Measurements from ENCODE around the gene ITPK1. TPM values are rescaled to one million over a fixed set of nuclear protein-coding genes. Genes with fewer than 3 reads are reported as not detected.
"Not testable (repeated sequence)": the region's sequence is repeated elsewhere in the genome, so short reads cannot be mapped to it uniquely, and the experiment has no call there.

The ITPK1 gene
- total and polyA plus RNA-seq, 8 donors: 17.8 to 46.3 (median 28.9) TPM

DNA sequence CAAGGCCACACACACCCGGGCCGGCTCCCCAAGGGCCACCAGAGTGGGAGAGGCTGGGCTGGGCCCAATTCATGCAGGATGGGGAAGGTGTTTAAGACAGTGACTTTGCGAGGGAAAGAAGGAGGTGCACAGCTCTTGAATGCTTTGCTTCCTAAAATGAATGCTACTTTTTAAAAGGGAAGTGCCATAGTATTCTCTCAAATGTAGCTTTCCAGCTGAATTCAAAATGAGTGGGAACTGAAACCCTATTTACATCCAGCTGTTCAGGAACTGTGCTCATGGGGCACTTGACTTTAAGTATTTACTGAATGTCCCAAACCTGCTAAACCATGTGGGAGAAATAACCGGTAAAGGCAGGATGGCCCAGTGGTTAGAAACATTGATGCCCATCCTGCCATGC lies 7.6 kb downstream of the ITPK1 start:
- no peak for DNase-seq
- Histone ChIP-seq H3K4me1 (peaks cover 13 to 82% (median 42%) of the 10 kb centered on the region in 4 donors), H3K36me3 (peaks cover 0 to 5% (median 0%) of the 10 kb centered on the region in 4 donors), H3K27ac (no peak overlapping the region), H3K4me3 (no peak overlapping the region), H3K27me3 (no peaks in the 10 kb centered on the region), H3K9me3 (no peaks in the 10 kb centered on the region)
- intact Hi-C loops (cut with DNase I; ENCODE audit: low total_unique reads): no loop called here
- WGBS, 5 donors: 79 to 89% (median 88%) methylated on average over 3 to 4 of the region's 4 CpGs
- TF ChIP-seq EP300 (IDR thresholded peaks at IDR 0.05): no peak
- no peak for TF ChIP-seq POLR2AphosphoS5 (IDR thresholded peaks at IDR 0.05)
- TF ChIP-seq POLR2A (IDR thresholded peaks at IDR 0.05): no peak
- TF ChIP-seq, protein P1, sequence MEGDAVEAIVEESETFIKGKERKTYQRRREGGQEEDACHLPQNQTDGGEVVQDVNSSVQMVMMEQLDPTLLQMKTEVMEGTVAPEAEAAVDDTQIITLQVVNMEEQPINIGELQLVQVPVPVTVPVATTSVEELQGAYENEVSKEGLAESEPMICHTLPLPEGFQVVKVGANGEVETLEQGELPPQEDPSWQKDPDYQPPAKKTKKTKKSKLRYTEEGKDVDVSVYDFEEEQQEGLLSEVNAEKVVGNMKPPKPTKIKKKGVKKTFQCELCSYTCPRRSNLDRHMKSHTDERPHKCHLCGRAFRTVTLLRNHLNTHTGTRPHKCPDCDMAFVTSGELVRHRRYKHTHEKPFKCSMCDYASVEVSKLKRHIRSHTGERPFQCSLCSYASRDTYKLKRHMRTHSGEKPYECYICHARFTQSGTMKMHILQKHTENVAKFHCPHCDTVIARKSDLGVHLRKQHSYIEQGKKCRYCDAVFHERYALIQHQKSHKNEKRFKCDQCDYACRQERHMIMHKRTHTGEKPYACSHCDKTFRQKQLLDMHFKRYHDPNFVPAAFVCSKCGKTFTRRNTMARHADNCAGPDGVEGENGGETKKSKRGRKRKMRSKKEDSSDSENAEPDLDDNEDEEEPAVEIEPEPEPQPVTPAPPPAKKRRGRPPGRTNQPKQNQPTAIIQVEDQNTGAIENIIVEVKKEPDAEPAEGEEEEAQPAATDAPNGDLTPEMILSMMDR (IDR thresholded peaks at IDR 0.05): no peak

DNA sequence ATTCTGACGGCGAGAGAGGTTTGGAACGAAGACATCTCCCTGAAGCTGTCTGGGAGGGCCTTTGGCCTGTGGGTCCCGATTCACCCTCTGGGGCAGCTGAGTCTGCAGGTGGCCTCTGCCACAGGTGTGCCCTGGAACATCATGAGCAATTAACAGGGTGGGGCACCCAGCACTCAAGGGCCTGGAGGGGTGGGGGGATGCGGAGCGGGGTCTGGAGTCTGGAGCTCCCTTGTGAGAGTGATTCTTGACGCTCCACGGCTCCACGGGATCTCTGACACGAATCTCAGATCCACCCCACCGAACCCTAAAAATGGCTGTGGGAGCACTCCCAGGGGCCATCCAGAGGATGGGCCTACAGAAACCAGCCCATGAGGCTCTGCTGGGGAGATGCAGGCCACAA lies 8.3 kb downstream of the ITPK1 start:
- 80 to 96% (median 90%) methylated on average over 11 of the region's 11 CpGs for WGBS, 5 donors
- H3K9me3 ChIP-seq: no peaks in the 10 kb centered on the region
- H3K4me1 ChIP-seq: peaks cover 7 to 77% (median 38%) of the 10 kb centered on the region in 4 donors
- intact Hi-C loops (cut with DNase I; ENCODE audit: low total_unique reads): no loop called here
- TF ChIP-seq POLR2AphosphoS5 (IDR thresholded peaks at IDR 0.05) (no peak), POLR2A (IDR thresholded peaks at IDR 0.05) (no peak), EP300 (IDR thresholded peaks at IDR 0.05) (no peak)
- TF ChIP-seq, protein P1 (IDR thresholded peaks at IDR 0.05): no peak
- peaks cover 0 to 5% (median 0%) of the 10 kb centered on the region in 4 donors for H3K36me3 ChIP-seq
- no peaks in the 10 kb centered on the region for H3K27me3 ChIP-seq
- no peak overlapping the region for H3K4me3 ChIP-seq
- H3K27ac ChIP-seq: no peak overlapping the region
- DNase-seq: no peak

DNA sequence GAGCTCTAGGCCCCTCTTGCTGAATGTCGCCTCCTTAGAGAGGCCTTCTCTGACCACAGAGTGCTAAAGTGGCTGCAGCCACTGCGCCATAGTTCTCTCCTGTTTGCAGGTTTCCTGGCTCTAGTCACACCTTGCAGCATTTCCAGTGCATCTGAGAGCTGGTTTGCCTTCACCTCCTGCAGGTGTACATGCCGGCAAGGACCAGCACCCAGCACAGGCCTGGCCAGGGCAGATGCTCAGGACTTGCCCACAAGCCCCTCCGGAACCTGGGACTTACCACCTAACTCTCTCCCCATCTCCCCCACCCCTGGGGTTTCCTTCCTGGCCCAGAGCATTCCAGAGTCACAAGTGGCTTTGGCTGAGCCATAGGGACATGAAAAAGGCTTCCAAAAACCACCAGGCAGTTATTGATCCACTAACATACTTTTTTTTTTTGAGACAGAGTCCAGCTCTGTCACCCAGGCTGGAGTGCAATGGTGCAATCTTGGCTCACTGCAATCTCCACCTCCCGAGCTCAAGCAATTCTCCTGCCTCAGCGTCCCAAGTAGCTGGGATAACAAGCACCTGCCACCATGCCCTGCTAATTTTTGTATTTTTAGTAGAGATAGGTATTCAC lies 9.1 kb downstream of the ITPK1 start:
- TF ChIP-seq, protein P1 (IDR thresholded peaks at IDR 0.05): no peak
- TF ChIP-seq EP300 (IDR thresholded peaks at IDR 0.05) (no peak), POLR2AphosphoS5 (IDR thresholded peaks at IDR 0.05) (no peak), POLR2A (IDR thresholded peaks at IDR 0.05) (no peak)
- H3K4me1 ChIP-seq: peaks cover 7 to 74% (median 34%) of the 10 kb centered on the region in 4 donors
- no peak overlapping the region for H3K4me3 ChIP-seq
- no peaks in the 10 kb centered on the region for H3K9me3 ChIP-seq
- H3K27ac ChIP-seq: no peak overlapping the region
- H3K27me3 ChIP-seq: no peaks in the 10 kb centered on the region
- intact Hi-C loops (cut with DNase I; ENCODE audit: low total_unique reads): no loop called here
- H3K36me3 ChIP-seq: peaks cover 0 to 5% (median 0%) of the 10 kb centered on the region in 4 donors
- 87 to 94% (median 90%) methylated on average over 6 of the region's 6 CpGs for WGBS, 5 donors
- DNase-seq: no peak

DNA sequence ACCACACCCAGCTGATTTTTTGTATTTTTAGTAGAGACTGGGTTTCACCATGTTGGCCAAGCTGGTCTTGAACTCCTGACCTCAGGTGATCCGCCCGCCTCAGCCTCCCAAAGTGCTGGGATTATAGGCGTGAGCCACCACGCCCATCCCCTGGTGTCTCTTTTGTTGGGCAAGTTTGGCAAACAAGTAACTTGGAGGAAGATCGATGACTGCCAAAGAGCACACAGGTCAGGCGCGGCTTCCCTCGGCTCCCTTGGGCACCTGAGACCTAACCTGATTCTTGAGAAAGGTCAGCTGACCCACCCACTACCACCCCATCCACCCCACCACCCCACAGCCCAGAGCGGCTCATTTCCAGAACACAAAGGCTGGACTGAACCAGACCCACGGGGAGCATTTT lies 9.9 kb downstream of the ITPK1 start:
- H3K27me3 ChIP-seq; H3K9me3 ChIP-seq; intact Hi-C loops (cut with DNase I; ENCODE audit: low total_unique reads); H3K4me3 ChIP-seq; DNase-seq; H3K36me3 ChIP-seq; H3K27ac ChIP-seq: not testable (repeated sequence)
- peaks cover 7 to 68% (median 34%) of the 10 kb centered on the region in 4 donors for H3K4me1 ChIP-seq
- WGBS, 5 donors: 75 to 93% (median 81%) methylated on average over 10 of the region's 10 CpGs

DNA sequence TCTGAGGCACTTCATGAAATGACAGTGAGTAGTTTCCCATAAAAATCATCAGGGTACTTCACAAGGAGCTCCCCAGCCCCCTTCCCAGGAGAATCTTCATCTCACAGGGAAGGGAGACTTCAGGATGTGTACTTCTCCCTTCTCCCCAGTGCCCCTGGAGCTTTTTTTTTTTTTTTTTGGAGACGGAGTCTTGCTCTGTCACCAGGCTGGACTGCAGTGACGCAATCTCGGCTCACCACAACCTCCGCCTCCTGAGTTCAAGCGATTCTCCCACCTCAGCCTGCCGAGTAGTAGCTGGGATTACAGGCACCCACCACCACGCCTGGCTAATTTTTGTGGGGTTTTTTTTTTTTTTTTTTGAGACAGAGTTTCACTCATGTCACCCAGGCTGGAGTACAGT lies 10.4 kb downstream of the ITPK1 start:
- Histone ChIP-seq H3K27ac (peak overlapping the region in 3 of 5 donors; percentile 16 to 38 (median 19)), H3K4me1 (peaks cover 7 to 66% (median 34%) of the 10 kb centered on the region in 4 donors), H3K9me3 (no peaks in the 10 kb centered on the region), H3K36me3 (peaks cover 0 to 5% (median 0%) of the 10 kb centered on the region in 4 donors), H3K4me3 (no peak overlapping the region), H3K27me3 (no peaks in the 10 kb centered on the region)
- TF ChIP-seq, protein P1 (IDR thresholded peaks at IDR 0.05): no peak
- no peak for TF ChIP-seq POLR2AphosphoS5 (IDR thresholded peaks at IDR 0.05)
- no peak for TF ChIP-seq EP300 (IDR thresholded peaks at IDR 0.05)
- TF ChIP-seq POLR2A (IDR thresholded peaks at IDR 0.05): no peak
- 69 to 88% (median 77%) methylated on average over 7 of the region's 7 CpGs for WGBS, 5 donors
- intact Hi-C loops (cut with DNase I; ENCODE audit: low total_unique reads): no loop called here
- peak in 1 of 2 donors; percentile 41 for DNase-seq

All from stomach (tissue), 9 donors.